ENCODE measurements around the gene SH2D2A. TPM values are rescaled to one million over a fixed set of nuclear protein-coding genes. Genes with fewer than 3 reads are reported as not detected.
A peak's percentile ranks its signal among the peaks of the same experiment; 100 is the strongest.

Gene SH2D2A
- total and polyA plus RNA-seq, 9 of the 15 experiments (the other 6 are each of a cell fraction or from before 2014, with no cell fraction given), result 0.89 to 33.6 (median 6.9) TPM

DNA sequence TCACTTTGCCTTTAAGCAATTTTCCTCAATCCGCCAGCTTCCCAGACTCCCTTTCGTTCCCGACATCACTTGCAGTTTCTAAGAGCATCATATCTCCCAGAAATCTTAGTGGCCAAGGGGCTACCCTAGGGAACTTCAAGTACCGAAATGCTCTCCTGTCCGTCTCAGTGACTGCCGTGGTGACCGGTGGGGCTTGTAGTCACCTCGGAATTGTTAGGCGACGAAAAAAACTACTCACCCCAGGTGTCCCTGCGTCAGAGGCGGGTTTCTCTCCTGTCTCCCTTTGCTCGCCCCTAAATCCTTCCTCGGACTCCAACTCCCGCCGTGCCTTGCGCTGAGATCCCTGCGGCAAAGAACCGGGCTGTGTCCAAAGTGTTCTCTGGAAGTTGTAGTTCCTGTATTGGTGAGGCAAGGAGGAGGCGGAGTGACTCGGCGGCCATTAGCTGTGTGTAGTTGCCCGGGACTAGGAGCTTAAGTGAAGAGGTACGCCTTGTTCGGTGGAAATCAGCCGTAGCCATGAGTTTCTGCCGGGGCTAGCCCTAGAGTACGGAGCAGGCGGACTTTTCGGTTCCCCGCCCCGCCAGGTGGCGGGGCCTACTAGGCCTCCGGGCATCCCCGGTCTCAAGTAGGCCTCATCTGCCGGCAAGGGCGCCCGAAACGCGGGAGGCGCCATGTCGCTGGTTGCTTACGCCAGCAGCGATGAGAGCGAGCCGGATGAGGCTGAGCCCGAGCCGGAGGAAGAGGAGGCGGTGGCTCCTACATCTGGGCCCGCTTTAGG, 49.4 kb downstream of the SH2D2A start, which contains the start of gene PRCC (continued):
- TF ChIP-seq CLOCK (CRISPR knock-in tag; IDR thresholded peaks at IDR 0.05; ENCODE audit: borderline replicate concordance) (no peak), ZNF518B (CRISPR knock-in tag; IDR thresholded peaks at IDR 0.05) (no peak), POU5F1 (IDR thresholded peaks at IDR 0.05; ENCODE audit: borderline replicate concordance, low read depth, low read length, partially characterized antibody) (peak; percentile 90), SMARCE1 (IDR thresholded peaks at IDR 0.05) (no peak), RBM22 (IDR thresholded peaks at IDR 0.05; ENCODE audit: low read depth, low read length, poor library complexity, severe bottlenecking) (peak; percentile 58), ZNF561 (CRISPR knock-in tag; conservative IDR thresholded peaks at IDR 0.05) (no peak), ZNF609 (CRISPR knock-in tag; IDR thresholded peaks at IDR 0.05; ENCODE audit: borderline replicate concordance) (no peak), SAFB (IDR thresholded peaks at IDR 0.05; ENCODE audit: borderline replicate concordance, low read depth, low read length) (no peak), BRD4 (IDR thresholded peaks at IDR 0.05) (peak; percentile 99), HES1 (IDR thresholded peaks at IDR 0.05; ENCODE audit: low read depth) (no peak), BRF1 (IDR thresholded peaks at IDR 0.05; ENCODE audit: borderline replicate concordance, extremely low read depth, insufficient read length) (no peak), POLR2B (IDR thresholded peaks at IDR 0.05; ENCODE audit: low read depth, partially characterized antibody) (peak; percentile 50)
- TF ChIP-seq, protein P1, sequence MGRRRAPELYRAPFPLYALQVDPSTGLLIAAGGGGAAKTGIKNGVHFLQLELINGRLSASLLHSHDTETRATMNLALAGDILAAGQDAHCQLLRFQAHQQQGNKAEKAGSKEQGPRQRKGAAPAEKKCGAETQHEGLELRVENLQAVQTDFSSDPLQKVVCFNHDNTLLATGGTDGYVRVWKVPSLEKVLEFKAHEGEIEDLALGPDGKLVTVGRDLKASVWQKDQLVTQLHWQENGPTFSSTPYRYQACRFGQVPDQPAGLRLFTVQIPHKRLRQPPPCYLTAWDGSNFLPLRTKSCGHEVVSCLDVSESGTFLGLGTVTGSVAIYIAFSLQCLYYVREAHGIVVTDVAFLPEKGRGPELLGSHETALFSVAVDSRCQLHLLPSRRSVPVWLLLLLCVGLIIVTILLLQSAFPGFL (CRISPR knock-in tag; IDR thresholded peaks at IDR 0.05), result no peak

Data from K562 (cell line).